GM18505 (cell line): ENCODE data around the gene IAH1.
A peak's percentile ranks its signal among the peaks of the same experiment; 100 is the strongest.

ENCODE experiments used
- ATAC-seq: cut with Tn5 transposase; IDR thresholded peaks from one replicate; pipeline ENCODE4 v1.9.1; 2021; ENCODE audit not compliant: unreplicated experiment
- POLR2A ChIP-seq: IDR thresholded peaks from 4 replicates; pipeline ENCODE4 v1.6.1; 2011; ENCODE audit warnings: borderline replicate concordance; ENCODE audit not compliant: insufficient read depth, insufficient read length; ENCODE audit errors: extremely low read depth

The IAH1 gene

GRCh38 chr2:9462313-9462712 lies 12.0 kb upstream of the IAH1 start:
- TF ChIP-seq POLR2A = no peak

GRCh38 chr2:9462886-9463697 lies 11.3 kb upstream of the IAH1 start:
- no peak for ATAC-seq
- TF ChIP-seq POLR2A = no peak

More at GRCh38 chr2:9462313-9462712, 12.0 kb upstream of the IAH1 start:
- no peak for ATAC-seq

GRCh38 chr2:9463698-9464034 lies 10.7 kb upstream of the IAH1 start:
- ATAC-seq = no peak
- no peak for TF ChIP-seq POLR2A

GRCh38 chr2:9465170-9465569 lies 9.2 kb upstream of the IAH1 start:
- no peak for TF ChIP-seq POLR2A
- no peak for ATAC-seq

- no peak for TF ChIP-seq POLR2A
- ATAC-seq = no peak
Measured at GRCh38 chr2:9466147-9466683, 8.1 kb upstream of the IAH1 start.

- ATAC-seq = no peak
- TF ChIP-seq POLR2A = no peak
Measured at GRCh38 chr2:9467687-9468086, 6.7 kb upstream of the IAH1 start.

- ATAC-seq = no peak
- no peak for TF ChIP-seq POLR2A
Measured at GRCh38 chr2:9471206-9471605, 3.1 kb upstream of the IAH1 start.

- no peak for ATAC-seq
- TF ChIP-seq POLR2A = no peak
Measured at GRCh38 chr2:9472511-9472910, 1.8 kb upstream of the IAH1 start.

GRCh38 chr2:9473308-9473984 lies 905 bp upstream of the IAH1 start:
- no peak for ATAC-seq
- no peak for TF ChIP-seq POLR2A

GRCh38 chr2:9473985-9474360 lies 378 bp upstream of the IAH1 start:
- TF ChIP-seq POLR2A = no peak
- ATAC-seq = peak; percentile 1

GRCh38 chr2:9477914-9478313 lies 3.6 kb downstream of the IAH1 start:
- ATAC-seq = no peak
- TF ChIP-seq POLR2A = no peak

- no peak for TF ChIP-seq POLR2A
- ATAC-seq = no peak
Measured at GRCh38 chr2:9478526-9478925, 4.2 kb downstream of the IAH1 start.

- no peak for TF ChIP-seq POLR2A
- no peak for ATAC-seq
Measured at GRCh38 chr2:9480157-9480556, 5.8 kb downstream of the IAH1 start.

- TF ChIP-seq POLR2A = no peak
- ATAC-seq = no peak
Measured at GRCh38 chr2:9483107-9483506, 8.8 kb downstream of the IAH1 start.

- TF ChIP-seq POLR2A = no peak
- ATAC-seq = no peak
Measured at GRCh38 chr2:9484533-9484932, 10.2 kb downstream of the IAH1 start.
